HUES48 (cell line): ENCODE results near the gene STPG3.
"Not testable (repeated sequence)": the region's sequence is repeated elsewhere in the genome, so short reads cannot be mapped to it uniquely, and the experiment has no call there.

Experiments used
- H3K27ac ChIP-seq: one replicate; pipeline ENCODE4 v1.7.0; 2013; ENCODE audit warnings: low read depth, low read length, inconsistent platforms
- H3K27me3 ChIP-seq: 2 replicates; pipeline ENCODE4 v1.6.1; 2013; ENCODE audit warnings: mild to moderate bottlenecking, low read length; ENCODE audit not compliant: control insufficient read depth, insufficient read depth
- H3K36me3 ChIP-seq: 2 replicates; pipeline ENCODE4 v1.6.1; 2013; ENCODE audit warnings: low read length; ENCODE audit not compliant: control insufficient read depth, insufficient read depth
- H3K4me1 ChIP-seq: 2 replicates; pipeline ENCODE4 v1.6.1; 2013; ENCODE audit warnings: mild to moderate bottlenecking, low read length; ENCODE audit not compliant: control insufficient read depth, insufficient read depth
- H3K4me3 ChIP-seq: 2 replicates; pipeline ENCODE4 v1.5.1; 2013; ENCODE audit warnings: mild to moderate bottlenecking, low read depth, low read length
- H3K9ac ChIP-seq: 2 replicates; pipeline ENCODE4 v1.6.1; 2013; ENCODE audit warnings: mild to moderate bottlenecking, low read depth, low read length, moderate library complexity
- H3K9me3 ChIP-seq: 2 replicates; pipeline ENCODE4 v1.6.1; 2013; ENCODE audit warnings: low read length; ENCODE audit not compliant: control insufficient read depth, insufficient read depth

The STPG3 gene

DNA sequence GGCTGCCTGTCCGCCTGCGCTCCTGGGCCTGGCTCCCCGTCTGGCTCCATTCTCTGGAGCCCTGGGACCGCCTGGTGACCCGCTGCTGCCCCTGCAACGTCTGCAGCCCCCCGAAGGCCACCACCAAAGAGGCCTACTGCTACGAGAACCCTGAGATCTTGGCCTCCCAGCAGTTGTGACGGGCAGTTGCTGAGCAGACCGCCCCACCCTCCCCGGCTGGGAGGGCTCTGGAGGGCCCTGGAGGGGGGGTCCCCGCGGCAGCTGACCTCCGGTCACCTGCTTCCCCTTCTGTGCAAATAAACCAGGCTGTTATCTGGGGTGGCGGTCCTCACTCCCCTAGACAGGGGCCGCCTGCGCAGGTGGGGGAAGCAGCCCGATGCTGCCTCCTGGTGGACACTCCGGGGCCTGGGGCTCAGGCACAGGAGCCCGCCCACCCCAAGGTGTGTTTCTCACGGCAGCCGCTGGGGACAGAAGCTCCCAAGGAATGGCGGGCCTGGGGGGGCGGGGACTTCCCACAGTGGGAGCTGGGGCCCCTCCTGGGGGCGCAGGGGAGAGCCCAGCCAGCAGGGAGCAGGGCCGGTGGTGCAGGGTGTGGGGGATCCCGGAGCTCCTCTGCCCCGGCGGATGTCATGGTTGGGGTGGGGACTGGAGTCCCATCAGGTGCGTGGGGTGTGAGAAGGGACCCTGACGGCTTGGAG, 14.7 kb upstream of the STPG3 start:
- no peaks in the 10 kb centered on the region for H3K36me3 ChIP-seq
- no peak overlapping the region for H3K9ac ChIP-seq
- no peaks in the 10 kb centered on the region for H3K4me1 ChIP-seq
- no peak overlapping the region for H3K4me3 ChIP-seq
- no peak overlapping the region for H3K27ac ChIP-seq
- no peaks in the 10 kb centered on the region for H3K9me3 ChIP-seq
- no peaks in the 10 kb centered on the region for H3K27me3 ChIP-seq

DNA sequence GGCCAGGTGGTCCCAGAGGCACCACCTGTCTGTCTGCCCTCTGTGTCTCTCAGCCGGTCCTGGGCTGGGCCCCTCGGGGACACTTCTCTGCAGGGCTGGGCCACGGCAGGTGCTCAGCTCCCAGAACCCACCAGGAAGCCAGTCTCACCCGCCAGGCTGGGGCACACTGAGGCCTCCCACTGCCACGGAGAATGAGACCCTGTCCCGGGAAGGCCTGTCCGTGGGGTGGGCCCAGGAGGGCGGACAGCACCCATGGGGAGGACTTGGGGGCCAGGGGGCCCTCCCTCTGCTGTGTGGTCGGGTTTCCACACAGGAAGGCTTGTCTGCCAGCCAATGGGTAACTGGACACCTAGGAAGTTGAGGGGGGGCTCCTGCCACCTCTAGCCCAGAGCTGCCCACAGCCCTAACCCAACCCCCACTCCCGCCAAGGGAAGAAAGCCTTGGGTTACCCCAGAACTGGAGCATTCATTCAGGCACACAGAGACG, 14.1 kb upstream of the STPG3 start:
- Histone ChIP-seq H3K9ac (no peak overlapping the region), H3K4me3 (no peak overlapping the region), H3K9me3 (no peaks in the 10 kb centered on the region), H3K36me3 (peaks cover 2% of the 10 kb centered on the region; the same call in 1 of the 2 replicates), H3K27ac (no peak overlapping the region), H3K27me3 (no peaks in the 10 kb centered on the region), H3K4me1 (peaks cover under 1% of the 10 kb centered on the region; the same call in 1 of the 2 replicates)

DNA sequence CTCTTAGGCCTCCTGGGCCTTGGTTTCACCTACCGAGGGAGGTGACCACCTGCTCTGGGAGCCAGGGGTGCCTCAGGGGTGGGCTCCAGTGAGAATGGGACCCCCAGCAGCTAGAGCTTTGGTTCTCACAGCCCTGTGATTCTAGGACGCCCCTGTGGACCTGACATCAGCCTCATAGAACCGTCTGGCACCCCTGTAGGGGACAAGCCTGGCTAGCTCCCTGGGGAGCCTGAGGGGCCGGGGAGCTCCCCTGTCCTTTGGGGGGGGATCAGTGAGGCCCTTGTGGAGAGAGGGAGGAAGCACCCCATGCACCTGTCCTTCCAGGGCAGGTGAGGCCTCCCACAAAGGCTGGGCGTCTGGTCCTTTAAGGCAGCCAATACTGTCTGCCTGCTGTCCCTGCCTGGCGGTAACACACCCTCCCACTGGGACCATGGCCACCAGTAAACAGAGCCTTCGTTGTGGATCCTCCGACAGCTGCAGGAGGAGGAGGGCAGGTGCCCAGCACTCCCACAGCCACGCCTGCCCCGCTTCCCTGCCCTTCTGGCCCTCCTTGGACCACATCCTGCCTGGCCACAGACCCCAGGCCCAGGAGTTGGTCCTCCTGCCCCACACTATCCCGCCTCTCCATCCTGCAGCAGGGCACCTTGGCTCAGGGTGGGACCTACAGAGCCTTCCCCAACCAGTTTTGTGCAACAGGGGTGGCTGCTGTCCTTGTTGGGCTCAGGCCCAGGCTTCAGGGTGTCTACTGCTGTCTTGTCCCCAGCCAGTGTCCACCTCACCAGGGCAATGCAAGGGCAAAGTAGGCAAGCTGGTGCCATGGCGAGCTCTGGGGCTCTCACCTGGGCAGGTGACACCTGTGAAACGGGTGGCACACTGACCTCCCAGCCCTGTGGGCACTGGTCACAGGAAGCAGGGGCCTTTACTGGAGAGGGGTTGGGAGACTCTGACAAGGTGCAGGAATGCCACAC, 13.0 kb upstream of the STPG3 start:
- Histone ChIP-seq H3K36me3 (peaks cover 13% of the 10 kb centered on the region), H3K9ac (no peak overlapping the region), H3K27me3 (no peaks in the 10 kb centered on the region), H3K4me1 (peaks cover 8% of the 10 kb centered on the region), H3K4me3 (no peak overlapping the region), H3K27ac (no peak overlapping the region), H3K9me3 (no peaks in the 10 kb centered on the region)

DNA sequence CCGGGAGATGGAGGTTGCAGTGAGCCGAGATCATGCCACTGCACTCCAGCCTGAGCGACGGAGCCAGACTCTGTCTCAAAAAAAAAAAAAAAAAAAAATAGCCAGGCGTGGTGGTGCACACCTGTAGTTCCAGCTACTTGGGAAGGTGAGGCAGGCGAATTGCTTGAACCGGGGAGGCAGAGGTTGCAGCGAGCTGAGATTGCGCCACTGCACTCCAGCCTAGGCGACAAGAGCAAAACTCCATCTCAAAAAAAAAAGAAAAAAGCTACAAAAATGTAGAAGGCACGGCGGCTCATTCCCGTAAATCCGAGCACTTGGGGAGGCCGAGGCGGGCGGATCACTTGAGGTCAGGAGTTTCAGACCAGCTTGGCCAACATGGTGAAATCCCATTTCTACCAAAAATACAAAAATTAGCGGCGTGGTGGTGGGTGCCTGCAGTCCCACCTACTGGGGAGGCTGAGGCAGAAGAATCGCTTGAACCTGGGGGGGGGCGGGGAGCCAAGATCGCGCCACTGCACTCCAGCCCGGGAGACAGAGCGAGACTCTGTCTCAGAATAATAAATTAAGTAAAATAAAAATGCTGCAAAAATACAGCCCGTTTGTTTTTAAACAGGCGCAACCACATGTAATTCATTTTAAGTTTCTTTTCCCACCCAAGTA, 11.4 kb upstream of the STPG3 start:
- peak overlapping the region; percentile 96 for H3K27ac ChIP-seq
- H3K4me3 ChIP-seq, result peak overlapping the region; percentile 85
- H3K36me3 ChIP-seq, result peaks cover 22% of the 10 kb centered on the region
- not testable (repeated sequence) for H3K9me3 ChIP-seq, H3K27me3 ChIP-seq
- H3K9ac ChIP-seq, result peak overlapping the region; percentile 71
- peaks cover 18% of the 10 kb centered on the region for H3K4me1 ChIP-seq

DNA sequence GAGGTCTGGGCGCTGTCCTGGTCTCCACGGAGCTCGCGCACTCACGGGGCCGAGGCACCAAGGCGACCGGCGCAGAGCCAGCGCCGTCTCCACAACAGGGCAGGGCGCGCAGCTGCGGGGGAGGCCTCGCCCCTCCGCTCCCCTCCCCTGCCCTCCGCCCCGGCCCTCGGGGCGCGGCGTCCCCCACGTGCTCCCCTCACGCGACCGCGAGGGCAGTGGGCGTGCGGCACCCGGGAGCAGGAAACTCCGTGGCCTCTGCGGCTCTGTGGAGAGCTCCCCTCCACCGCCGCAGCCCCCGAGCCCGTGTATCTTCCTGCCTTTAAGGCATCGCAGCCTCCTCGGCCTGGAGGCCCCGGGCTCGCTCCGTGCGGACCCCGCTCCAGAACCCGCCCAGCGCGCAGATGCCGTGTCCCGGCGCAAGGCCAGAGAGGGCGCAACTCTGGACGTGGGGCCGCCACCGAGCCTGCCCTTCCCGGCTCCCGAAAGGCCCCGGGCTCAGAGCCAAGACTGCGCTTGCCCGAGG, 10.7 kb upstream of the STPG3 start:
- Histone ChIP-seq H3K27ac (peak overlapping the region; percentile 96), H3K9ac (peak overlapping the region; percentile 71), H3K4me1 (peaks cover 22% of the 10 kb centered on the region)

DNA sequence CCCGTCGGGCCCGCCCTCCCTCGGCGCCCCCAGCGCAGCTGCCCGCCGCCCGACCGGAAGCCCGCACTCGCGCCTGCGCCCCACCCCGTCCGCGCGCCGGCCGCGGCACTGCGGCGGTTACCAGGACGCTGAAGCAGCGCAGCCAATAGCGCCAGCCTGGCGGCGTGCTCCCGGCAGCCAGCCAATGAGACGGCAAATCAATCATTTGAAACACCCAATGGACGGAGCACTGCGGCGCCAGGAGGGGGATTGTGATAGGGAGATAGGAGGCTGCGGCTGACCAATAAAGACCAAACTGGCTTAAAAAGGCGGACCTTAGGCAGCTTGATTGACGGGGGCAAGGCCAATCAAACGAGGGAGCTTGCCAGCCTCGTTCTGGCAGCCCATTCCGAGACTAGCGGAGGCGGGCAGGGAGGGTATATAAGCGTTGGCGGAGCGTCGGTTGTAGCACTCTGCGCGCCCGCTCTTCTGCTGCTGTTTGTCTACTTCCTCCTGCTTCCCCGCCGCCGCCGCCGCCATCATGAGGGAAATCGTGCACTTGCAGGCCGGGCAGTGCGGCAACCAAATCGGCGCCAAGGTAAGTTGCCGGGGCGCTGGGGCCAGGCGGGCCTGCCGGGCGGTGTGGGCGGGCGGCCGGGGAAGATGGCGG, 10.1 kb upstream of the STPG3 start, which contains the start of gene TUBB4B:
TSS of gene TUBB4B (plus strand) at position 447 of the 649 bp plus-strand sequence. CDS start at position 521, 74 bp downstream.
- Histone ChIP-seq H3K4me1 (peaks cover 22% of the 10 kb centered on the region), H3K9ac (peak within 1 kb of the TSS; percentile 71), H3K27me3 (no peaks in the 10 kb centered on the region), H3K9me3 (no peaks in the 10 kb centered on the region), H3K4me3 (peak within 1 kb of the TSS; percentile 85), H3K27ac (peak within 1 kb of the TSS; percentile 96), H3K36me3 (peaks cover 22% of the 10 kb centered on the region)

More for the DNA sequence above, 10.7 kb upstream of the STPG3 start:
- H3K9me3 ChIP-seq, result no peaks in the 10 kb centered on the region
- peak overlapping the region; percentile 85 for H3K4me3 ChIP-seq
- H3K27me3 ChIP-seq, result no peaks in the 10 kb centered on the region
- peaks cover 22% of the 10 kb centered on the region for H3K36me3 ChIP-seq

DNA sequence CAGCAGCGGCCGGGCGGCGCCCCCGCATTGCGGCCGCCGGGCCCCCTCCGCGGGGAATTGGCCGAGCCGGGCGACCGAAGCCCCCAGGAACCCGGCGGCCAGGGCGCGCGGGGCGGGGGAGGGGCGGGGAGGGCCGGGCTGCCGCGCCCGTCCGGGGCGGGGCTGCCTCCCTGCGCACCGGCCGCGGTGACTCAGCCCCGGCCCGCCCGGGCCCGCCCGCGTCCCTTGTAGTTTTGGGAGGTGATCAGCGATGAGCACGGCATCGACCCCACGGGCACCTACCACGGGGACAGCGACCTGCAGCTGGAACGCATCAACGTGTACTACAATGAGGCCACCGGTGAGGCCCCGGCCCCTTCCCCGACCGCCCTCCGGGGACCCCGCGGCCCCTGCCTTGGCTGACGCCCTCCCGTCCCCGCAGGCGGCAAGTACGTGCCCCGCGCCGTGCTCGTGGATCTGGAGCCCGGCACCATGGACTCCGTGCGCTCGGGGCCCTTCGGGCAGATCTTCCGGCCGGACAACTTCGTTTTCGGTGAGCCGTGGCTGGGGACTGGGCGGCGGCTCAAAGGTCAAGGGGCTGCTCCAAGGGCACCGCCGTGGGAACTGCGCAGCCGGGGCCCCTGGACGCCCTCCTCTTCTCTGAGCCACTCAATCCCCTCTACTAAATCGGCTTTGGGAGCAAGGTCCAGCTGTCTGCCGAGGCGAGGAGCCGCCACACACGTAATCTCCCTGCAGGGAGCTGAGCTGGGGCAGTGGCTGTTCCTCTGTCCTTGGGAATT, 9.4 kb upstream of the STPG3 start:
- Histone ChIP-seq H3K27me3 (no peaks in the 10 kb centered on the region), H3K36me3 (peaks cover 22% of the 10 kb centered on the region), H3K9ac (peak overlapping the region; percentile 48; the same call in 1 of the 2 replicates), H3K9me3 (no peaks in the 10 kb centered on the region), H3K27ac (peak overlapping the region; percentile 78), H3K4me1 (peaks cover 22% of the 10 kb centered on the region), H3K4me3 (peak overlapping the region; percentile 79)

DNA sequence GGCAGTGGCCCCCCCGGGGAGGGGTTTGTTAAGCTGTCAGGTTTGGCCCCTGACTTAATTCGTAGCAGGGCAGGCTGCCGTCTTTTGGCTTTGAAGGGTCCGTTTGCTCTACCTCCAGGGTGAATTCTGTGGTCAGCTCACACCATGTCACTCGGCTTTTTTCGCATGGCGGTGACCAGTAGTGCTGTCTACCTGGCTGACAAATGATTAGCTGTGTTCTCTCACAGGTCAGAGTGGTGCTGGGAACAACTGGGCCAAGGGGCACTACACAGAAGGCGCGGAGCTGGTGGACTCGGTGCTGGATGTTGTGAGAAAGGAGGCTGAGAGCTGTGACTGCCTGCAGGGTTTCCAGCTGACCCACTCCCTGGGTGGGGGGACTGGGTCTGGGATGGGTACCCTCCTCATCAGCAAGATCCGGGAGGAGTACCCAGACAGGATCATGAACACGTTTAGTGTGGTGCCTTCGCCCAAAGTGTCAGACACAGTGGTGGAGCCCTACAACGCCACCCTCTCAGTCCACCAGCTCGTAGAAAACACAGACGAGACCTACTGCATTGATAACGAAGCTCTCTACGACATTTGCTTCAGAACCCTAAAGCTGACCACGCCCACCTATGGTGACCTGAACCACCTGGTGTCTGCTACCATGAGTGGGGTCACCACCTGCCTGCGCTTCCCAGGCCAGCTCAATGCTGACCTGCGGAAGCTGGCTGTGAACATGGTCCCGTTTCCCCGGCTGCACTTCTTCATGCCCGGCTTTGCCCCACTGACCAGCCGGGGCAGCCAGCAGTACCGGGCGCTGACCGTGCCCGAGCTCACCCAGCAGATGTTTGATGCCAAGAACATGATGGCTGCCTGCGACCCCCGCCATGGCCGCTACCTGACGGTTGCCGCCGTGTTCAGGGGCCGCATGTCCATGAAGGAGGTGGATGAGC, 8.6 kb upstream of the STPG3 start:
- H3K4me1 ChIP-seq, result peaks cover 22% of the 10 kb centered on the region
- no peak overlapping the region for H3K27ac ChIP-seq
- peaks cover 22% of the 10 kb centered on the region for H3K36me3 ChIP-seq
- peak overlapping the region; percentile 48; the same call in 1 of the 2 replicates for H3K9ac ChIP-seq
- no peaks in the 10 kb centered on the region for H3K27me3 ChIP-seq
- H3K9me3 ChIP-seq, result no peaks in the 10 kb centered on the region
- H3K4me3 ChIP-seq, result peak overlapping the region; percentile 79

DNA sequence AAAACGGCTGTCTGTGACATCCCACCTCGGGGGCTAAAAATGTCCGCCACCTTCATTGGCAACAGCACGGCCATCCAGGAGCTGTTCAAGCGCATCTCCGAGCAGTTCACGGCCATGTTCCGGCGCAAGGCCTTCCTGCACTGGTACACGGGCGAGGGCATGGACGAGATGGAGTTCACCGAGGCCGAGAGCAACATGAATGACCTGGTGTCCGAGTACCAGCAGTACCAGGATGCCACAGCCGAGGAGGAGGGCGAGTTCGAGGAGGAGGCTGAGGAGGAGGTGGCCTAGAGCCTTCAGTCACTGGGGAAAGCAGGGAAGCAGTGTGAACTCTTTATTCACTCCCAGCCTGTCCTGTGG, 7.8 kb upstream of the STPG3 start:
- H3K9ac ChIP-seq, H3K27ac ChIP-seq, H3K9me3 ChIP-seq, H3K4me3 ChIP-seq, H3K27me3 ChIP-seq: not testable (repeated sequence)
- H3K4me1 ChIP-seq, result peaks cover 22% of the 10 kb centered on the region
- peaks cover 22% of the 10 kb centered on the region for H3K36me3 ChIP-seq
